ENCODE results near the gene SMNDC1.

DNA sequence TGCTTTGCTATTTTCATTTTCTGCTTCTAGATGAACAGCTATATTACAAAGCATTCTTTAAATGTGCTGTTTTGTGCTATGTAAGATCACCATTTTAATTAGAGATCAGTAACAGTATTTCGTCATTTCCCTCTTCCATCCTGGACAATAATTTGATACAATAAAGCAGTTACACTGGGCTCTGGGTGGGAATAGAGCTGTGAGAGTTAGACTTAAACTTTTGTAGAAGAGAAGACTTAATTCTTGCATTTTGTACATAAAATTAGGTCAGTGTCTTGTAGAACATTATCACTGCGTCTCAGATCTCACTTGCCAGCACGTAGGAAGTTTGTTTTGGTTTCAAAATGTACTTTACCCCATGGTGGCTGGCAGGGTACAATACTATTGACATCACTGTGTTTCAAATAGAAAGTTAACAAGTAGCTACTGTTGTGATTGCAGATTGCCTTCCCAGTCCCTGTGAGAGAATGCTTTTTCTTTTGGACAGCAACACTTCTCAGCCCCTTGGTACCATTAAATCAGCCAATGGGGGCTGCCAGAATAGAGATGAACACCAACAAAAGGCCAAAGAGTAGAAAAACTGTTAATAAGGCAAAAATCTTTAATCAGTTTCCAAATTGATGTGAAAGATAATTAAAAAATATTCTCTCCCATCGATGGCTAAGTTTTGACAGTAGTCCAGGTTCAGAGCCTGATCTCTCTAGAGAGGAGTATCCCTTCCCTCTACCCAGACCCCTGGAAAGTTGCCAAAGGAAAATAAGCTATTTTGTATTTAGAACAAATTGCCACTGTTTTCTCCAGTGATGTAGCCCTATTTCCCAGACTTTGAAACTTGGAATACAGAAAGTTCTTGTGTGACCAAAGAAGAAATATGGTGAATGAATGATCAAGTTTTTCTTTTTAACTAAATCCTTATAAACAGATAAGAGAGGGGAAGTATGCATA lies 35.1 kb downstream of the SMNDC1 start:
- TF ChIP-seq, protein P1, sequence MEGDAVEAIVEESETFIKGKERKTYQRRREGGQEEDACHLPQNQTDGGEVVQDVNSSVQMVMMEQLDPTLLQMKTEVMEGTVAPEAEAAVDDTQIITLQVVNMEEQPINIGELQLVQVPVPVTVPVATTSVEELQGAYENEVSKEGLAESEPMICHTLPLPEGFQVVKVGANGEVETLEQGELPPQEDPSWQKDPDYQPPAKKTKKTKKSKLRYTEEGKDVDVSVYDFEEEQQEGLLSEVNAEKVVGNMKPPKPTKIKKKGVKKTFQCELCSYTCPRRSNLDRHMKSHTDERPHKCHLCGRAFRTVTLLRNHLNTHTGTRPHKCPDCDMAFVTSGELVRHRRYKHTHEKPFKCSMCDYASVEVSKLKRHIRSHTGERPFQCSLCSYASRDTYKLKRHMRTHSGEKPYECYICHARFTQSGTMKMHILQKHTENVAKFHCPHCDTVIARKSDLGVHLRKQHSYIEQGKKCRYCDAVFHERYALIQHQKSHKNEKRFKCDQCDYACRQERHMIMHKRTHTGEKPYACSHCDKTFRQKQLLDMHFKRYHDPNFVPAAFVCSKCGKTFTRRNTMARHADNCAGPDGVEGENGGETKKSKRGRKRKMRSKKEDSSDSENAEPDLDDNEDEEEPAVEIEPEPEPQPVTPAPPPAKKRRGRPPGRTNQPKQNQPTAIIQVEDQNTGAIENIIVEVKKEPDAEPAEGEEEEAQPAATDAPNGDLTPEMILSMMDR (IDR thresholded peaks at IDR 0.05): no peak
- no peak for TF ChIP-seq POLR2A (IDR thresholded peaks at IDR 0.05)
- no peak for TF ChIP-seq EP300 (IDR thresholded peaks at IDR 0.05)
